Activated T-helper 17 cell treated with anti-CD3 and anti-CD28 coated beads, Interleukin-2, amount 50 U/mL, for 72 hours (primary cell): ENCODE measurements around the gene DRICH1. TPM values are rescaled to one million over a fixed set of nuclear protein-coding genes. Genes with fewer than 3 reads are reported as not detected.
"Not testable (repeated sequence)": the region's sequence is repeated elsewhere in the genome, so short reads cannot be mapped to it uniquely, and the experiment has no call there.

Experiments
- ATAC-seq: fragments of 150-1000 bp; cut with Tn5 transposase; replicated peaks from 2 replicates; pipeline ENCODE4 v1.10.0; 2021; ENCODE audit warnings: mild to moderate bottlenecking, moderate library complexity
- H3K27ac Mint-ChIP-seq: one replicate; pipeline ENCODE4 v1.8.0; 2022; ENCODE audit warnings: mixed read lengths
- H3K27me3 Mint-ChIP-seq: one replicate; pipeline ENCODE4 v1.8.0; 2022; ENCODE audit warnings: mixed read lengths
- H3K36me3 Mint-ChIP-seq: one replicate; pipeline ENCODE4 v1.8.0; 2022; ENCODE audit warnings: low read depth, mild to moderate bottlenecking, mixed read lengths
- H3K4me1 Mint-ChIP-seq: one replicate; pipeline ENCODE4 v1.8.0; 2022; ENCODE audit warnings: mixed read lengths
- H3K4me3 Mint-ChIP-seq: one replicate; pipeline ENCODE4 v1.8.0; 2022; ENCODE audit warnings: mild to moderate bottlenecking, mixed read lengths
- H3K9me3 Mint-ChIP-seq: one replicate; pipeline ENCODE4 v1.8.0; 2022; ENCODE audit warnings: mixed read lengths
- total RNA-seq, 2 donors: library from RNA; stranded (reverse); gene quantifications; one replicate each; pipeline ENCODE4 v1.2.3, GENCODE V29; 2022

Gene DRICH1
- total RNA-seq, 2 donors from 2014 or later, result 0.40 TPM; not detected in 1

DNA sequence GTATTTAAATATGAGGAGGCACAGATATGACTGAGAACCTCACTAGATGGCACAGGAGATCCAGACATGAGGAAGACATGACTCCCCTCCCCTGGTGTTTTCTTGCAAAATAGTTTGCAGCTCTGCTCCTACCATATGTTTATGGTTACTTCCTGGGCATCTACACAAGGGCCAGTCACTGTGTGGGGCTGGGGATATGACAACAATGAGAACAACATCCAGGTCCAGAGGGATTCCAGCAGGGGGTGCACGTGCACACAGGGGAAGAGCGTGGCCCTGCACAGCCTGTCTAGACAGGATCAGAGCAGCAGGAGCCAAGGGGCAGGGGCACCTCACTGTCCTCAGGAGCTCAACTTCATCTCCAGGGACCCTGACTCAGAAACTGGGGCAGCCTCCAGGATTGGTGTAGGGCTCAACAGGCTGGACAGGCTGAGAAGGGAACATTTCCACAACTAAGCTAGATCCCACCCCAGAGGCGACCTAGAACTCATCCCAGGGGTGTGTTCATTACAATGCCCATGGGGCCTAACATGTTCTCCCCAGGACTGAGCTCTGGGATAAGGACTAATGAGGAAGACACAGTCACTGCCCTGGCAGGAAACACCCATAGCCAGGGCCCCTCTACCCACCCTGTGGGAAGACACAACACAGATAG, 4.6 kb downstream of the DRICH1 start:
- H3K36me3 Mint-ChIP-seq, H3K27ac Mint-ChIP-seq, H3K4me3 Mint-ChIP-seq, H3K9me3 Mint-ChIP-seq, H3K27me3 Mint-ChIP-seq, H3K4me1 Mint-ChIP-seq: not testable (repeated sequence)
- peak; percentile 88 for ATAC-seq

DNA sequence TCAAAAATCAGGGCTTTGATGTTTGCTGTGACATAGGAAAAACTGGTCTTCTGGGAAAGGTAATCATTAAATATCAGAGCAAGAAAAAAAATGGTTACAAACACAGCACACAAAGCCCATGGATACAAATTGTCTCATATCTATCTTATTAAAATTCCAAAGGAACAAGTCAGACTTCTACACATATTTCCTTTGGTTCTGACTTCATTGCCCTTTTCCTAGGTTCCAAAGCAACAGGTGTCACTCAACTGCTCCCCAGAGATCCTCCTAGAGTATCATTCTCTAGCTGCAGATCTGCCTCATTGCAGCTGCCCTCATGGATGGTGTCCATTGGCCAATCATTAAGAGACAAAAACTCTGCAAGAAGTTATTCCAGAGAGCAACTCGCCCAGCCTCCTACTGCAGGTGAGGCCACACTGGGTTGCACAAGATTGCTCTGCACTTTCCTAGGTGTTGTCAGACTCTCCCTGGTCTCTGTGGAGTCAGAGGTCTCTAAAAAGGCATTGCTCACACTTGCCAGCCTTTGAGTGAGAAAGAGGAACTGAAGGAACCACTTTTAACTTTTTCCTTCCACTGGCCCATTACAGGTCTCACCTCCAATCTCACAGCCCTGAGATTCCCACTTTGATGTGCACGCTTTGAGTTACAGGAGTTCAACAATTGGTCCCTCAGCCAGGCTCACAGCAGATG, 5.7 kb downstream of the DRICH1 start:
- no peak overlapping the region for H3K4me3 Mint-ChIP-seq
- no peak overlapping the region for H3K27ac Mint-ChIP-seq
- H3K36me3 Mint-ChIP-seq, result no peaks in the 10 kb centered on the region
- no peaks in the 10 kb centered on the region for H3K4me1 Mint-ChIP-seq
- H3K27me3 Mint-ChIP-seq, result no peaks in the 10 kb centered on the region
- no peaks in the 10 kb centered on the region for H3K9me3 Mint-ChIP-seq
- ATAC-seq, result no peak

DNA sequence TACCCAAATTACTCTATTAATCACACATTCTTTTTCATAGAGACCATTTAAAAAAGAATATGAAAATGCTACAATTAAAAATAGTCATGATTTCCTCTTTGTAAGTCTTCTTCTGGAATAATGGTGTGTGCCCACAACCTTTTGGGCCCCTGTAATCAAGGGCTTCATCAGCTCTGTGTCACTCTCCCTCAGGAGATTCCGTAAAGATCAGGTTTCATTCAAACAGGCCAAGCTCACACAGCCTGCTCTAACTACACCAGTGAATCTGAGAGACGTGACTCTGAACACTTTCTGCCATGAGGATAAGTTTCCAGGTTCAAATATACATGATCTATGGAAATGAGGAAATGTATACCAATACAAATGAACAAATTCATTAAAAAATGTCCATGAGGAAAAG, 9.5 kb downstream of the DRICH1 start:
- ATAC-seq, result no peak
- no peaks in the 10 kb centered on the region for H3K36me3 Mint-ChIP-seq
- H3K4me1 Mint-ChIP-seq, result no peaks in the 10 kb centered on the region
- H3K27me3 Mint-ChIP-seq, result no peaks in the 10 kb centered on the region
- H3K9me3 Mint-ChIP-seq, result no peaks in the 10 kb centered on the region
- no peak overlapping the region for H3K4me3 Mint-ChIP-seq
- H3K27ac Mint-ChIP-seq, result no peak overlapping the region

DNA sequence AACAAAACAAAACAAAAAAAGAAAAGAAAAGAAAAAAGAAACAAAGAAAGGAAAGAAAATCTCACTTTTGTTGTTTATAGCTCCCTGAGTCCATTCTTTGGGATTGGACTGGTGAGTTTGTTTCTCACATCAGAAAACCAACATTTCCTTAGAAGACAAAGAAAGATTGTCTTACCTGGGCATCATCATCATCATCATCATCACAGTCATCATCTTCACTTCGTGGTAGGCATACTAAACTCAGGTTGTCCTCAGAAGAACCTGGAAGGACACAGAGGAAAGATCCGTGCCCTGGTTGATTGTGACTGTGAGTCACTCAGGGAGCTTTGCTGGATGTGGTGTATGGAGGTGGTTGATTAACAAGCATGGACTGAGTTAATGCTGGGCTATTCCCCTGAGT, 10.2 kb downstream of the DRICH1 start:
- not testable (repeated sequence) for H3K27me3 Mint-ChIP-seq, H3K4me1 Mint-ChIP-seq, H3K27ac Mint-ChIP-seq, H3K4me3 Mint-ChIP-seq, ATAC-seq, H3K36me3 Mint-ChIP-seq, H3K9me3 Mint-ChIP-seq

DNA sequence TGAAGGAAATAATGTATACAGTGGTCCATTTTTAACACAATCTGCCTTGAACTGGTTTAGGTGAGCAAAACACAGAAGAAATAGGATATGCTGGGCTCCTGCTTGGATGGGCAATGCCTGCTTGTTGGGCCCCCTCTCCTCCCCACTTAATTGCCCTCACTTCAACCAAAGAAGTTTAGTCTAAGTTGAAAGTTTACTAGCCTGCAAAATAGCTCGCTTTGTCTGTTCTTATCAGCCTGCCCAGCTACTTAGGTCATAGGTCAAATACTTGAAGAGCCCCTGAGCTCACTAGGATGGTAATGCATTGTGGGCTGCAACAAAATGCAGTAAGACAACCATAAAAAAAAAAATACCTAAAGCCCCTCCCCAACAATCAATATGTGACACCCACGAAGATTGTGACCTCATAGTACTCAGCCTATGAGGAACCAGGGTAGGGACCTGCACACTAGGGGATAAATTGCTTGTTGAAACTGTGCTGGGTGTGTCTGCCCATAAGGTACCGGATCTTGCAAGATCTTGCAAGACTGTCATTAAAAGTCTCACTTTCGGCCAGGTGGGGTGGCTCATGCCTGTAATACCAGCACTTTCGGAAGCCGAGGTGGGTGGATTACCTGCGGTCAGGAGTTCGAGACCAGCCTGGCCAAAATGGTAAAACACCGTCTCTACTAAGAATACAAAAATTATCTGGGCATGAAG, 10.9 kb downstream of the DRICH1 start:
- Mint-ChIP-seq H3K27me3 (no peaks in the 10 kb centered on the region), H3K27ac (no peak overlapping the region), H3K9me3 (no peaks in the 10 kb centered on the region), H3K36me3 (no peaks in the 10 kb centered on the region), H3K4me1 (no peaks in the 10 kb centered on the region), H3K4me3 (no peak overlapping the region)
- no peak for ATAC-seq

DNA sequence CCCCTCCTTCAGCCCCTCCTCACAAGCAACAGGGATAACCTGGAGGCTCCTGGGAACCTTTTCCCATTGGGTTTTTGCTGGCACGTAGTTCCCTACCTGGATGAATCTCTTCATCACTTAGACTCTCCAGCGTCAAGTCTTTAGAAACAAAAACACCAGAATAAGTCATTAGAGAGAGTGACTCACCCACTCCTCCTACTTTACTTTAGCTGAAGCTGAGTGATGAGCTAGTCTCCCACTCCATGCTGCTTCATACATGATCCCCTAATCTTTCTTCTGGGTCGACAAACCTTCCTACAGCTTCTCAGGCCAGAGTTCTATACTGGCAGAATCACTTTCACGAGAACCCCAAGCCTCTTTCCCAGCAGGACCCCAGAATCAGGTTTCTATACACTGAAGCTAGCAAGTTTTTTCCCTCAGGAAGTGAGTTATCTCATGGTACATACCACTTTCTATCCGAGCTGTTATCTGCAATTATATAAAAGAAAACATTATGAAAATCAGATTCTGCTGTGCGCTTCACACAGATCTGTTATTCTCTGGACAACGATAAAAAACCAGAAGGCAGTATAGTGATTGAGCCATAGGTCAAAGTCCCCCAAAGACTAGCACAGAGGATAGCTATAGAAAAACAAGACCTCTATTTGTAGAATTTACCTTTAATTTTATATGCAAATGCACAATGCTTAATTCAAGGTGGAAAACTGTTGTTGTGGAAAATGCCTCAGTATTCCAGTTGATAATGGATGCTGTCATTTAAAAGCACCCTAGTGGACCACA, 18.7 kb downstream of the DRICH1 start:
- Mint-ChIP-seq H3K4me3 (no peak overlapping the region), H3K36me3 (no peaks in the 10 kb centered on the region)

DNA sequence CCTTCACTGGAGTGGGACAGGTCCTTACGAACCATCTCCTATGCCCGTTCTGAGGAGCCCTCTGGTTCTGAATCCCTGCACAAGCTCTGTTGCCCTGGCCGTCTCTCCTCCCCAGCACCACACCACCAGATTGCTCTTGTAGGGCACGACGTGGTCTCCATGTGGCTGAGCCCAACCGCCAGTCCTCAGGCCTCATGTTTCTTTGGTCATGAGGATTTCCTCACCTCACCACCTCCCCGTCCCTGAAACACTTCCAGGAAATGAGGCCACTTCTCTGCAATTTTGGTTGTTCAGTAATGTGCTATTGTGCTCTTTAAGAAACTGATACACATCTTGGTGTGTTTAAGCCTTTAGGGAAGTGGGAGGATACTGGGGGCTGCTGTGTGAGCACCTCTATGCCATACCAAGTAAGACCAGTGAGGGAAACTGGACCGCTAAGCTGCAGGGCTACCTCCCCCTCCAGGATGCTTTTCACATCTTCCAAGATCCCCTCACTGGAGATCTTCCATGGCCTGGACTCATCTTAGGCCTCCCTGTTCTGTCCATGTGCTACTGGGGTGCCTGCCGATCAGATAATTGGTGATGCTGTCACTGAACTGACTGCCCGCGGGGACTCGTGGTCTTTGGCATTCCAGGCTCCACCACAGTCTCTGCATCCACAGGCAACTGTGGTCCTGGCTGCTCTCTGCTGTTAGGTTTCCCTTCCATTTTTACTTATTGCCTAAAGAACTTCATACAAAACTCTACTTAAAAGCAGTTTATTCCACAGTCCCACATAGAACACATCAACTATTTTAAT, 21.9 kb downstream of the DRICH1 start:
- Mint-ChIP-seq H3K27me3 (no peaks in the 10 kb centered on the region), H3K4me1 (peaks cover 7% of the 10 kb centered on the region), H3K9me3 (no peaks in the 10 kb centered on the region), H3K27ac (no peak overlapping the region), H3K36me3 (no peaks in the 10 kb centered on the region), H3K4me3 (no peak overlapping the region)
- no peak for ATAC-seq

More for the DNA sequence above, 18.7 kb downstream of the DRICH1 start:
- peak overlapping the region; percentile 19 for H3K27ac Mint-ChIP-seq
- H3K27me3 Mint-ChIP-seq, result no peaks in the 10 kb centered on the region
- no peaks in the 10 kb centered on the region for H3K9me3 Mint-ChIP-seq
- peak; percentile 65 for ATAC-seq
- H3K4me1 Mint-ChIP-seq, result peaks cover 7% of the 10 kb centered on the region

DNA sequence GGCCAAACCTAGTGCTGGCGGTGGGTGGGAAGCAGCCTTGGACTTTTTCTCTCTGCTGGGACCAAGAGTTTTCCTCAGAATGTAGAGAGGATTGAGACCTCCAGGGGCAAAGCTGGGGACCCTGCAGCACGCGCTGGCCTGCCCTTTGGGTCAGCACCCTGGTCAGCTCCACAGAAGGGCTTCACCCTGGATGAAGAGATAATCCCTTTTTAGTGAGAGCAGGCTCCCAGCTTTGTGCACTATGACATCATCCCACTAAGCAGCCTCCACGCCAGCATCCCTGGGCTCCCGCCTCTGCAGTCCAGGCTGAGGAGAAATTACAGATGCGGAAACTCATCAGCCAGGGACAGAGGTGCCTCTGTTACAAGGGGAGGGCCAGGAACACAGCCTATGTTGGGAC, 23.5 kb downstream of the DRICH1 start:
- no peaks in the 10 kb centered on the region for H3K9me3 Mint-ChIP-seq
- H3K27ac Mint-ChIP-seq, result no peak overlapping the region
- no peaks in the 10 kb centered on the region for H3K36me3 Mint-ChIP-seq
- H3K4me3 Mint-ChIP-seq, result no peak overlapping the region
- ATAC-seq, result no peak
- no peaks in the 10 kb centered on the region for H3K27me3 Mint-ChIP-seq
- peaks cover 7% of the 10 kb centered on the region for H3K4me1 Mint-ChIP-seq

DNA sequence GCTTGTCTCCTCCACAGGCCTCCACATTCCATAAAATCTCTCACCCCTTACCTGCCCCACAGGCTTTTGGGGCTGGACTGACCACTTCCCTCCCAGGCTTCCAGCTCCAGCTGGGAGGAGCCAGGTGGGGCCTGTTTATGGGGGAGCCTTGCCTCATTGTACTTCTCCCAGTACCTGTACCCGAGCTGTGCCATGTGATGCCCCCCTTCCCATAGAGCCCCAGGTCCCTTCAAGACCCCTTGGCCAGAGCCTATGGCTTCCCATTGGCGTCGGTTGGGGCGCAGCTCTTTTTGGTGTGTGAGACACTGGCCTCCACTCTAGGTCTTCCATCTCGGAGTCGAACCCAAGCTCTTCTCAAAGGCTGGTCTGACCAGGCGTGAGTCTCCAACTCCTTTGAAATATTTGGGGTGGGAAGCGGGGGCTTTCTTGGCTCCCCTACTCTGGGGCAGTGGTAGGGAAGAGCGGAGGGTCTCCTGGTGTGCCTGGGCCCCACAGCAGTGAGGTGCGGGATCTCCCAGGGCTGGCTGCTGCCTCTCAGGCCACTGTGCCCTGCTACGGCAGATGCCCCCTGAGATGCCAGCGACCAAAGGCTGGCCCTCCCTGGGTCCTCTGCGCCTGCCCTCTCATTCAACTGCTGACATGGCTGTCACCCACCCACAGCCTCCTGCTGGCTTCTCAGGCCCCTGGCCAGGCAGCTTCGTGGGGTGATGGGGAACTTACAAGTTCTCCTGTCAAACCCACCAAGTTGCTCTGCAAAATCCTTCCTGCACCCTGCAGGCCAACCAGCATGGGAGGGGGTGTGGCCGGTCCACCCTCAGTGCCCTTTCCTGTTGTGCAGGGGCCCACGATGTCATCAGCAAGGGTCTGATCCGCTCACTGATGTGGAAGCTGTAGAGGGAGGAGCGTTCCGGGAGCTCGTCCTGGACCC, 25.7 kb downstream of the DRICH1 start:
- no peak overlapping the region for H3K4me3 Mint-ChIP-seq
- ATAC-seq, result no peak

DNA sequence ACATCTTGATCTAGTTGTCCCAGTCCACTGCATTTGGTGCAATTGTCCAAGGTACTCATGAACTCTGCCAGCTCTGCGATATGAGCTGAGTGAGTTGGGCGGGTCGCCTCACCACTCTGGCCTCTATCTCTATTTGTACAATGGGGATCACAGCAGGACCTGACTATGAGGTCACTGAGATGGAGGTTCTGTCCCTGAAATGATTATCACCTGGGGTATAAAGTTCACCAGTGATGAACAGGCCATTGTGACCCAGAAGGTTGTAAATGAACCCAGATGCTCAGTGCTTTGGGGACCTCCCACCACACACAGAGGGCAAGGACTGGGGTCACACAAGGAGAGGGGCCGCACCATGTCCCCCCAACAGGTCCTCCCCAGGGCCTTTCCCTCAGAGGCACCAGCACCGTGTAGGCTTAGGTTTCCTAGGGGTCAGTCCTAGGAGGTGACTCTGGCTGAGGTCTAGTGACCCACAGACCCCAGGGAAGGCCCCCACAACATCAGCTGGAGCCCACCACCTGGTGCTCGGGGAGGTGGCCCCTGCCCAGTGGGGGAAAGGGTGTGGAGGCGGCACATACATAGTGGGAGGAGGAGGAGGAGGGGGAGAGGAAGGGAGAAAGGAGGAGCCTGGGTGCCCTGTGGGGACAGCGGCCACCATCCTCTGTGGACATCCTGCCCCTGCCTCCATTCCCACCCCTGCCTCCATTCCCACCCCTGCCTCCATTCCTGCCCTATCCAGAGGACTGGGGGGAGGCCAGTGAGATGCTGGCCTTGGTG, 27.0 kb downstream of the DRICH1 start:
- Mint-ChIP-seq H3K27me3 (no peaks in the 10 kb centered on the region), H3K4me1 (peaks cover 5% of the 10 kb centered on the region), H3K36me3 (no peaks in the 10 kb centered on the region), H3K27ac (no peak overlapping the region), H3K9me3 (no peaks in the 10 kb centered on the region), H3K4me3 (no peak overlapping the region)
- ATAC-seq, result no peak

More for the DNA sequence above, 25.7 kb downstream of the DRICH1 start:
- H3K4me1 Mint-ChIP-seq, result peaks cover 7% of the 10 kb centered on the region
- no peaks in the 10 kb centered on the region for H3K27me3 Mint-ChIP-seq
- H3K9me3 Mint-ChIP-seq, result no peaks in the 10 kb centered on the region
- no peaks in the 10 kb centered on the region for H3K36me3 Mint-ChIP-seq
- no peak overlapping the region for H3K27ac Mint-ChIP-seq

DNA sequence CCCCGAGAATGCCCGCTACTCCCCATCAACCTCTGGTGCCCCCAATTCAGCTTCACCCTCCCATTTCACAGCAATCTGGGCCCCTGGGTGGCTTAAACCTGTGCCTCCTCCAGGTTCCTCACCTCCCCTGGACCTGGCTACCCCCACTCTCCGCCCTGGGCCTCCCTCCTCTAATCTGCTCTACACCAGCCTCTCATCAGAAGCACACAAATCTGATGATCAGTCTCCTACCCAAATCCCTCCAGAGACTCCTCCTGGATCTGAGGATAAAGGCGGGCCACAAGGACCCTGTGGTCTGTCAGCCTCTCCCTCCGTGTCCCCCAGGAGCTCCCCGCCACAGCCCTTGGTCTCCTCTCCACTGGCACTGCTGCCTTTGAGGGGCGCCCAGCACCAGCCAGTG, 28.9 kb downstream of the DRICH1 start:
- Mint-ChIP-seq H3K9me3 (no peaks in the 10 kb centered on the region), H3K27me3 (no peaks in the 10 kb centered on the region), H3K4me3 (no peak overlapping the region), H3K4me1 (no peaks in the 10 kb centered on the region), H3K27ac (no peak overlapping the region), H3K36me3 (no peaks in the 10 kb centered on the region)
- no peak for ATAC-seq

DNA sequence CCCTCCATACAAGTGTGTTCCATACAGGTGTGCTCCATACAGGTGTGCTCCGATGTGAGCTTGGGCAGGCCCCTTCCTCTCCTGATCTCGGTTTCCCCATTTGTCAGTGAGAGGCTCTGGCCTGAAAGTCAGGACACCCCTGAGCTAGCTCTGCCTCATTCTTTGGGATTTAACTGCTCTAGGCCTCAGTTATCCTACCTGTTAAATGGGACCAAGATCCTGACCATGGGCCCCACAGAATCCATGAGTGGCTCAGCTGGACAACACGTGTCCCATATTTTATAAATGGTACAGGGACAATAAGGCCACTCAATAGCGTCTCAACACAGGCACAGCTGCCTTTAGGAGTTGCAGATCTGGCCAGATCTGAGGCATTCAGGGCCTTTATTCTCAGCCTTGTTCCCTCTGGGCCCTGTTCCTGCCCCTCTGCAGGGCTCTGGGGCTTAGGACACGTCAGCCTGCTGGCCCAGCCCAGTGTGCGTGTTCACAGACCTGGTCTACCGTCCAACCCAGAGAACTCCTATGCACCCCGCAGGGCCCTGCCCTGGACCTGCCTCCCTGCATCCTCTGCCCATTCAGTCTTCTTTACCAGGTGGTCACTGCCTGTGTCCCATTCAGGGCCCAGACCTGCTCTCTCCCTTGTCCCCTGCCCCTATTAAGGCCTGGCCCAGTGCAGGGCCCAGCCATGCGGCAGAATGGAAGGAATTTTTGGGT, 33.2 kb downstream of the DRICH1 start:
- Mint-ChIP-seq H3K4me1 (no peaks in the 10 kb centered on the region), H3K27ac (no peak overlapping the region), H3K9me3 (no peaks in the 10 kb centered on the region), H3K36me3 (no peaks in the 10 kb centered on the region), H3K27me3 (no peaks in the 10 kb centered on the region), H3K4me3 (no peak overlapping the region)
- ATAC-seq, result no peak
